ENCODE measurements around the gene KDM4D.

KDM4D gene

DNA sequence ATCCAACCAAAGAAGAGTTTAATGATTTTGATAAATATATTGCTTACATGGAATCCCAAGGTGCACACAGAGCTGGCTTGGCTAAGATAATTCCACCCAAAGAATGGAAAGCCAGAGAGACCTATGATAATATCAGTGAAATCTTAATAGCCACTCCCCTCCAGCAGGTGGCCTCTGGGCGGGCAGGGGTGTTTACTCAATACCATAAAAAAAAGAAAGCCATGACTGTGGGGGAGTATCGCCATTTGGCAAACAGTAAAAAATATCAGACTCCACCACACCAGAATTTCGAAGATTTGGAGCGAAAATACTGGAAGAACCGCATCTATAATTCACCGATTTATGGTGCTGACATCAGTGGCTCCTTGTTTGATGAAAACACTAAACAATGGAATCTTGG is 23.9 kb downstream of the KDM4D start:
- no peak overlapping the region for H2AFZ ChIP-seq (ENCODE audit: low read length)
- H3K79me2 ChIP-seq (ENCODE audit: insufficient read depth, low read length) = no peaks in the 10 kb centered on the region
- no peak overlapping the region for H3K9ac ChIP-seq (ENCODE audit: low read depth, low read length, poor library complexity, severe bottlenecking)
- H3K27me3 ChIP-seq (ENCODE audit: insufficient read depth, low read length, poor library complexity, severe bottlenecking) = peaks cover 26% of the 10 kb centered on the region
- H3F3A ChIP-seq (ENCODE audit: low read depth) = no peaks in the 10 kb centered on the region
- no peaks in the 10 kb centered on the region for H3K9me2 ChIP-seq (replicated peaks; ENCODE audit: low read depth, low read length)
- no peak for TF ChIP-seq EZH2phosphoT487 (IDR thresholded peaks at IDR 0.05; ENCODE audit: borderline replicate concordance)
- TF ChIP-seq, protein P1, sequence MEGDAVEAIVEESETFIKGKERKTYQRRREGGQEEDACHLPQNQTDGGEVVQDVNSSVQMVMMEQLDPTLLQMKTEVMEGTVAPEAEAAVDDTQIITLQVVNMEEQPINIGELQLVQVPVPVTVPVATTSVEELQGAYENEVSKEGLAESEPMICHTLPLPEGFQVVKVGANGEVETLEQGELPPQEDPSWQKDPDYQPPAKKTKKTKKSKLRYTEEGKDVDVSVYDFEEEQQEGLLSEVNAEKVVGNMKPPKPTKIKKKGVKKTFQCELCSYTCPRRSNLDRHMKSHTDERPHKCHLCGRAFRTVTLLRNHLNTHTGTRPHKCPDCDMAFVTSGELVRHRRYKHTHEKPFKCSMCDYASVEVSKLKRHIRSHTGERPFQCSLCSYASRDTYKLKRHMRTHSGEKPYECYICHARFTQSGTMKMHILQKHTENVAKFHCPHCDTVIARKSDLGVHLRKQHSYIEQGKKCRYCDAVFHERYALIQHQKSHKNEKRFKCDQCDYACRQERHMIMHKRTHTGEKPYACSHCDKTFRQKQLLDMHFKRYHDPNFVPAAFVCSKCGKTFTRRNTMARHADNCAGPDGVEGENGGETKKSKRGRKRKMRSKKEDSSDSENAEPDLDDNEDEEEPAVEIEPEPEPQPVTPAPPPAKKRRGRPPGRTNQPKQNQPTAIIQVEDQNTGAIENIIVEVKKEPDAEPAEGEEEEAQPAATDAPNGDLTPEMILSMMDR (conservative IDR thresholded peaks at IDR 0.05; ENCODE audit: low read length) = peak; percentile 40; the same call in 1 of the 2 replicates
- H3K9me3 ChIP-seq (ENCODE audit: insufficient read depth, low read depth, low read length) = no peaks in the 10 kb centered on the region
- no peaks in the 10 kb centered on the region for H3K4me1 ChIP-seq (ENCODE audit: insufficient read depth, low read length, poor library complexity, severe bottlenecking)
- no peak overlapping the region for H3K4me2 ChIP-seq (ENCODE audit: low read depth, low read length, poor library complexity, severe bottlenecking)
- no peaks in the 10 kb centered on the region for H3K36me3 ChIP-seq (ENCODE audit: insufficient read depth, low read length)
- H3K4me3 ChIP-seq (ENCODE audit: low read length, poor library complexity, severe bottlenecking) = no peak overlapping the region
- no peaks in the 10 kb centered on the region for H4K20me1 ChIP-seq (ENCODE audit: insufficient read depth, low read length, poor library complexity, severe bottlenecking)

DNA sequence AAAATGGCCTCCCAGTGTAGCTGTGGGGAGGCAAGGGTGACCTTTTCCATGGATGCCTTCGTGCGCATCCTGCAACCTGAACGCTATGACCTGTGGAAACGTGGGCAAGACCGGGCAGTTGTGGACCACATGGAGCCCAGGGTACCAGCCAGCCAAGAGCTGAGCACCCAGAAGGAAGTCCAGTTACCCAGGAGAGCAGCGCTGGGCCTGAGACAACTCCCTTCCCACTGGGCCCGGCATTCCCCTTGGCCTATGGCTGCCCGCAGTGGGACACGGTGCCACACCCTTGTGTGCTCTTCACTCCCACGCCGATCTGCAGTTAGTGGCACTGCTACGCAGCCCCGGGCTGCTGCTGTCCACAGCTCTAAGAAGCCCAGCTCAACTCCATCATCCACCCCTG is 24.8 kb downstream of the KDM4D start:
- no peaks in the 10 kb centered on the region for H3K4me1 ChIP-seq (ENCODE audit: insufficient read depth, low read length, poor library complexity, severe bottlenecking)
- peaks cover 22% of the 10 kb centered on the region for H3K27me3 ChIP-seq (ENCODE audit: insufficient read depth, low read length, poor library complexity, severe bottlenecking)
- H3K36me3 ChIP-seq (ENCODE audit: insufficient read depth, low read length) = no peaks in the 10 kb centered on the region
- H3K4me2 ChIP-seq (ENCODE audit: low read depth, low read length, poor library complexity, severe bottlenecking) = no peak overlapping the region
- no peak overlapping the region for H3K9ac ChIP-seq (ENCODE audit: low read depth, low read length, poor library complexity, severe bottlenecking)
- no peak for TF ChIP-seq EZH2phosphoT487 (IDR thresholded peaks at IDR 0.05; ENCODE audit: borderline replicate concordance)
- TF ChIP-seq, protein P1 (conservative IDR thresholded peaks at IDR 0.05; ENCODE audit: low read length) = no peak
- H4K20me1 ChIP-seq (ENCODE audit: insufficient read depth, low read length, poor library complexity, severe bottlenecking) = no peaks in the 10 kb centered on the region
- no peak overlapping the region for H2AFZ ChIP-seq (ENCODE audit: low read length)
- no peaks in the 10 kb centered on the region for H3K9me3 ChIP-seq (ENCODE audit: insufficient read depth, low read depth, low read length)
- H3F3A ChIP-seq (ENCODE audit: low read depth) = no peaks in the 10 kb centered on the region
- H3K9me2 ChIP-seq (replicated peaks; ENCODE audit: low read depth, low read length) = no peaks in the 10 kb centered on the region
- no peak overlapping the region for H3K4me3 ChIP-seq (ENCODE audit: low read length, poor library complexity, severe bottlenecking)
- no peaks in the 10 kb centered on the region for H3K79me2 ChIP-seq (ENCODE audit: insufficient read depth, low read length)

DNA sequence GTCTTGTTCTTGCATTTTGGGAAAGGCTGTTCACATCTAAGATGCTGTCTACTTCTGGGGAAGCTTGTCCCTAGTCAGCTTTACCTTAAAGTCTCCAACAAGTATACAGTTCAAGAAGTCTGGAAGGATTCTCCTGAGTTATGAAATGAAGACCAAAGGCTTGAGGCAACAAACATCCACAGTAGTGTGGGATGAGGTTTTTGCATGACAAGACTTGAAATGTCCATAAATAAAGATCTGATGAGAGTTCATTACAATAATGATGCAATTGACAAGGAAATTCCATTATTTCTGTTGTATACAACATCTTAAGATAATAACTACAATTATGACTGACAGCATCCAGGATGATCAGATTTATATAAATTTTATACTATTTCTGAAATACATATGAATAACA is 30.2 kb downstream of the KDM4D start:
- Histone ChIP-seq H3K79me2 (ENCODE audit: insufficient read depth, low read length) (no peaks in the 10 kb centered on the region), H3K4me3 (ENCODE audit: low read length, poor library complexity, severe bottlenecking) (no peak overlapping the region), H4K20me1 (ENCODE audit: insufficient read depth, low read length, poor library complexity, severe bottlenecking) (no peaks in the 10 kb centered on the region), H3K9me2 (replicated peaks; ENCODE audit: low read depth, low read length) (no peaks in the 10 kb centered on the region), H3K9me3 (ENCODE audit: insufficient read depth, low read depth, low read length) (no peaks in the 10 kb centered on the region), H2AFZ (ENCODE audit: low read length) (no peak overlapping the region), H3K4me2 (ENCODE audit: low read depth, low read length, poor library complexity, severe bottlenecking) (no peak overlapping the region), H3K9ac (ENCODE audit: low read depth, low read length, poor library complexity, severe bottlenecking) (no peak overlapping the region), H3F3A (ENCODE audit: low read depth) (no peaks in the 10 kb centered on the region), H3K27me3 (ENCODE audit: insufficient read depth, low read length, poor library complexity, severe bottlenecking) (peaks cover 12% of the 10 kb centered on the region), H3K36me3 (ENCODE audit: insufficient read depth, low read length) (no peaks in the 10 kb centered on the region), H3K4me1 (ENCODE audit: insufficient read depth, low read length, poor library complexity, severe bottlenecking) (no peaks in the 10 kb centered on the region)
- TF ChIP-seq EZH2phosphoT487 (IDR thresholded peaks at IDR 0.05; ENCODE audit: borderline replicate concordance) = no peak
- TF ChIP-seq, protein P1 (conservative IDR thresholded peaks at IDR 0.05; ENCODE audit: low read length) = no peak

Measured in Loucy (cell line).